PC-3 (cell line): Measurements from ENCODE around the gene GINM1. TPM values are rescaled to one million over a fixed set of nuclear protein-coding genes. Genes with fewer than 3 reads are reported as not detected.

Source experiments
- ATAC-seq: fragments of 200-7000 bp; cut with Tn5 transposase; 2 replicates; pipeline ENCODE4 v1.9.1; 2020; ENCODE audit warnings: mild to moderate bottlenecking, moderate library complexity
- Bru-seq: library from RNA; stranded (reverse); fragments of 400-500 nt; gene quantifications from one replicate; lab custom pipeline; 2021; lab: Mats Ljungman, UMichigan
- BruChase-seq, 2 experiments: library from RNA; stranded (reverse); fragments of 400-500 nt; gene quantifications; one replicate each; lab custom pipeline; 2021; lab: Mats Ljungman, UMichigan
- BruUV-seq: library from RNA; stranded (reverse); fragments of 400-500 nt; replicated peaks from 2 replicates; lab custom pipeline; 2021; lab: Mats Ljungman, UMichigan
- CTCF ChIA-PET: fragments of 300-600 bp; sonication (Branson Sonifier 250); formaldehyde crosslinking; loops from one replicate; lab custom pipeline; 2022; ENCODE audit warnings: antibody characterized with exemption; lab: Charles Lee
- POLR2A ChIA-PET: fragments of 300-600 bp; sonication (Branson Sonifier 250); formaldehyde crosslinking; loops from one replicate; lab custom pipeline; 2022; ENCODE audit warnings: antibody characterized with exemption; ENCODE audit not compliant: unreplicated experiment; lab: Charles Lee
- DNase-seq: peaks from one replicate; pipeline ENCODE4 v3.0.0-alpha.2; 2015
- H2AFZ ChIP-seq: fragments of 300-600 bp; sonication (generic); 2 replicates; pipeline ENCODE4 v1.6.0; 2016; ENCODE audit warnings: antibody characterized with exemption, low read length
- H3F3A ChIP-seq: fragments of 300-600 bp; sonication (generic); one replicate; pipeline ENCODE4 v1.6.0; 2017; ENCODE audit warnings: antibody characterized with exemption, low read length, control low read depth, mild to moderate bottlenecking; ENCODE audit not compliant: unreplicated experiment
- H3K27ac ChIP-seq: fragments of 300-600 bp; sonication (generic); 2 replicates; pipeline ENCODE4 v1.5.1; 2016; ENCODE audit warnings: mild to moderate bottlenecking, low read length
- H3K27me3 ChIP-seq: fragments of 300-600 bp; sonication (generic); 2 replicates; pipeline ENCODE4 v1.6.1; 2016; ENCODE audit warnings: low read length, mixed read lengths
- H3K36me3 ChIP-seq: fragments of 300-600 bp; sonication (generic); 2 replicates; pipeline ENCODE4 v1.6.1; 2016; ENCODE audit warnings: low read depth, mixed run types, low read length, mixed read lengths
- H3K4me1 ChIP-seq: fragments of 300-600 bp; sonication (generic); 2 replicates; pipeline ENCODE4 v1.5.1; 2016; ENCODE audit warnings: low read length; ENCODE audit not compliant: insufficient read depth
- H3K4me2 ChIP-seq: fragments of 300-600 bp; sonication (generic); 2 replicates; pipeline ENCODE4 v1.6.0; 2016; ENCODE audit warnings: low read length
- H3K4me3 ChIP-seq: fragments of 300-600 bp; sonication (generic); 2 replicates; pipeline ENCODE4 v1.5.1; 2016; ENCODE audit warnings: mild to moderate bottlenecking, low read length, mixed read lengths
- H3K79me2 ChIP-seq: fragments of 300-600 bp; sonication (generic); 2 replicates; pipeline ENCODE4 v1.6.1; 2017; ENCODE audit warnings: low read length, mixed read lengths
- H3K9ac ChIP-seq: fragments of 300-600 bp; sonication (generic); 2 replicates; pipeline ENCODE4 v1.6.0; 2016; ENCODE audit warnings: mild to moderate bottlenecking, low read length
- H3K9me2 ChIP-seq: fragments of 300-600 bp; sonication (generic); replicated peaks from 2 replicates; pipeline ENCODE4 v1.6.1; 2016; ENCODE audit warnings: mixed run types, low read length, mixed read lengths
- H3K9me3 ChIP-seq: fragments of 300-600 bp; sonication (generic); 2 replicates; pipeline ENCODE4 v1.6.1; 2016; ENCODE audit warnings: low read length, mixed read lengths
- H4K20me1 ChIP-seq: fragments of 300-600 bp; sonication (generic); 2 replicates; pipeline ENCODE4 v1.6.1; 2016; ENCODE audit warnings: low read length, mixed read lengths
- EZH2 ChIP-seq: fragments of 300-600 bp; sonication (generic); IDR thresholded peaks from one replicate; pipeline ENCODE4 v1.6.1; 2017; ENCODE audit warnings: antibody characterized with exemption, mild to moderate bottlenecking, low read length; ENCODE audit not compliant: unreplicated experiment
- EZH2phosphoT487 ChIP-seq: fragments of 300-600 bp; sonication (generic); IDR thresholded peaks from 2 replicates; pipeline ENCODE4 v1.6.1; 2018; ENCODE audit warnings: mild to moderate bottlenecking, antibody characterized with exemption, low read length, borderline replicate concordance
- intact Hi-C: fragments of 100-400 bp; cut with micrococcal nuclease; formaldehyde crosslinking; loops from 2 replicates; pipeline ENCODE4 v1.9.0; 2023
- long read RNA-seq: library from polyadenylated mRNA; unstranded; transcript quantifications from one replicate; pipeline ENCODE4 v2.0.0, GENCODE V29; 2021; ENCODE audit not compliant: unreplicated experiment
- total RNA-seq: library from RNA; depleted of rRNA; stranded (reverse); fragments of >200 nt; gene quantifications from 2 replicates; pipeline ENCODE4 v1.2.3, GENCODE V29; 2014; rRNA removed
- TF ChIP-seq, protein P1 (sequence below): fragments of 300-600 bp; sonication (generic); conservative IDR thresholded peaks from 2 replicates; pipeline ENCODE4 v1.5.1; 2017; ENCODE audit warnings: antibody characterized with exemption, low read depth, mild to moderate bottlenecking, low read length

GINM1 gene, protein sequence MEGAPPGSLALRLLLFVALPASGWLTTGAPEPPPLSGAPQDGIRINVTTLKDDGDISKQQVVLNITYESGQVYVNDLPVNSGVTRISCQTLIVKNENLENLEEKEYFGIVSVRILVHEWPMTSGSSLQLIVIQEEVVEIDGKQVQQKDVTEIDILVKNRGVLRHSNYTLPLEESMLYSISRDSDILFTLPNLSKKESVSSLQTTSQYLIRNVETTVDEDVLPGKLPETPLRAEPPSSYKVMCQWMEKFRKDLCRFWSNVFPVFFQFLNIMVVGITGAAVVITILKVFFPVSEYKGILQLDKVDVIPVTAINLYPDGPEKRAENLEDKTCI
- total RNA-seq (15.0 and 19.2 TPM in 2 replicates), Bru-seq, nascent RNA (percentile 65 among the genes with signal in this experiment), BruChase-seq, experiment 1, labeled RNA remaining after a 6-hour chase (percentile 66 among the genes with signal in this experiment), BruChase-seq, experiment 2, labeled RNA remaining after a 2-hour chase (percentile 69 among the genes with signal in this experiment)
- long read RNA-seq, transcript GINM1-201 (8 exons, 2,024 nt), result major isoform, 41 of 49 reads
- long read RNA-seq, partial matches to known transcripts, result 2 of 49 reads
- long read RNA-seq, other reads (novel, unspliced or antisense), result 6 of 49 reads

- ChIA-PET POLR2A (interaction anchor here (0.6 kb wide), 1 partner anchor 117 kb away, joined by 6 read pairs; no protein-coding TSS in a partner anchor), CTCF (interaction anchor here (0.6 to 0.7 kb wide), 4 partner anchors 99 to 1342 kb away, joined by 3 to 7 read pairs (median 4); no protein-coding TSS in a partner anchor)
- TF ChIP-seq, protein P1, sequence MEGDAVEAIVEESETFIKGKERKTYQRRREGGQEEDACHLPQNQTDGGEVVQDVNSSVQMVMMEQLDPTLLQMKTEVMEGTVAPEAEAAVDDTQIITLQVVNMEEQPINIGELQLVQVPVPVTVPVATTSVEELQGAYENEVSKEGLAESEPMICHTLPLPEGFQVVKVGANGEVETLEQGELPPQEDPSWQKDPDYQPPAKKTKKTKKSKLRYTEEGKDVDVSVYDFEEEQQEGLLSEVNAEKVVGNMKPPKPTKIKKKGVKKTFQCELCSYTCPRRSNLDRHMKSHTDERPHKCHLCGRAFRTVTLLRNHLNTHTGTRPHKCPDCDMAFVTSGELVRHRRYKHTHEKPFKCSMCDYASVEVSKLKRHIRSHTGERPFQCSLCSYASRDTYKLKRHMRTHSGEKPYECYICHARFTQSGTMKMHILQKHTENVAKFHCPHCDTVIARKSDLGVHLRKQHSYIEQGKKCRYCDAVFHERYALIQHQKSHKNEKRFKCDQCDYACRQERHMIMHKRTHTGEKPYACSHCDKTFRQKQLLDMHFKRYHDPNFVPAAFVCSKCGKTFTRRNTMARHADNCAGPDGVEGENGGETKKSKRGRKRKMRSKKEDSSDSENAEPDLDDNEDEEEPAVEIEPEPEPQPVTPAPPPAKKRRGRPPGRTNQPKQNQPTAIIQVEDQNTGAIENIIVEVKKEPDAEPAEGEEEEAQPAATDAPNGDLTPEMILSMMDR, result peak; percentile 71
- TF ChIP-seq EZH2, result no peak
- ATAC-seq, result peak; percentile 84
- Histone ChIP-seq H3K27ac (peak within 1 kb of the TSS; percentile 37; the same call in 1 of the 2 replicates), H3K9ac (peak within 1 kb of the TSS; percentile 85), H3K27me3 (no peaks in the 10 kb centered on the region), H3K9me3 (no peaks in the 10 kb centered on the region), H3K4me1 (peaks cover 26% of the 10 kb centered on the region), H4K20me1 (0 out of 2 replicates have a peak, but pooled peaks cover 5% of the 10 kb centered on the region), H3K4me2 (peak within 1 kb of the TSS; percentile 98), H3K79me2 (peaks cover 35% of the 10 kb centered on the region), H3K4me3 (peak within 1 kb of the TSS; percentile 94), H3K36me3 (no peaks in the 10 kb centered on the region), H2AFZ (peak within 1 kb of the TSS; percentile 99), H3K9me2 (no peaks in the 10 kb centered on the region), H3F3A (no peaks in the 10 kb centered on the region)
- no TSS peak for BruUV-seq
- DNase-seq, result peak; percentile 95
- intact Hi-C loops, result loop anchor here (2.0 to 5.0 kb wide), 3 partner anchors 83 to 452 kb away; partner anchors contain the start of genes KATNA1 and LATS1
Observed at GRCh38 chr6:149565527-149566409, at the start of gene GINM1. Gene GINM1 (plus strand): TSS chr6:149566375. CDS start chr6:149566415, 40 bp downstream.

- Histone ChIP-seq H3K79me2 (no peaks in the 10 kb centered on the region), H3K27ac (no peak overlapping the region), H3K4me2 (no peak overlapping the region), H3K27me3 (no peaks in the 10 kb centered on the region), H3K9ac (no peak overlapping the region), H2AFZ (no peak overlapping the region), H3K9me2 (no peaks in the 10 kb centered on the region), H3K36me3 (peaks cover 11% of the 10 kb centered on the region; the same call in 1 of the 2 replicates), H3K4me3 (no peak overlapping the region), H4K20me1 (no peaks in the 10 kb centered on the region), H3K9me3 (no peaks in the 10 kb centered on the region), H3F3A (no peaks in the 10 kb centered on the region), H3K4me1 (no peaks in the 10 kb centered on the region)
- TF ChIP-seq EZH2phosphoT487 (no peak), EZH2 (no peak)
- TF ChIP-seq, protein P1, result no peak
- DNase-seq (no peak), ATAC-seq (no peak)
- no TSS peak for BruUV-seq
- CTCF ChIA-PET, result no interaction called here
- POLR2A ChIA-PET, result no interaction called here
- intact Hi-C loops, result no loop called here
Observed at GRCh38 chr6:149529650-149530049, 36.5 kb upstream of the GINM1 start.
